Fibroblast of peridontal ligament (primary cell): ENCODE measurements around the gene TOB2.

Source experiments
- DNase-seq: peaks from one replicate; pipeline ENCODE4 v3.0.0-alpha.2; 2010; ENCODE audit errors: extremely low read depth

Gene TOB2

GRCh38 chr22:41446639-41447434 is at the start of gene TOB2:
Gene TOB2 (minus strand): TSS chr22:41446801. CDS start chr22:41437345, 9,456 bp downstream.
- peak; percentile 91 for DNase-seq

- DNase-seq = peak; percentile 39
Measured at GRCh38 chr22:41491374-41492100, 44.9 kb upstream of the TOB2 start.

- DNase-seq = no peak
Measured at GRCh38 chr22:41488596-41489385, 42.2 kb upstream of the TOB2 start.

GRCh38 chr22:41488076-41488475 is 41.5 kb upstream of the TOB2 start:
- DNase-seq = no peak

- DNase-seq = peak; percentile 33
Measured at GRCh38 chr22:41487037-41487935, 40.7 kb upstream of the TOB2 start.

GRCh38 chr22:41485033-41485432 is 38.4 kb upstream of the TOB2 start:
- DNase-seq = no peak

- DNase-seq = peak; percentile 89
Measured at GRCh38 chr22:41482319-41482935, 35.8 kb upstream of the TOB2 start.

- DNase-seq = no peak
Measured at GRCh38 chr22:41481925-41482318, 35.3 kb upstream of the TOB2 start.

GRCh38 chr22:41481131-41481830 is 34.7 kb upstream of the TOB2 start:
- DNase-seq = peak; percentile 31

GRCh38 chr22:41480397-41480735 is 33.8 kb upstream of the TOB2 start:
- peak; percentile 92 for DNase-seq

GRCh38 chr22:41479671-41480396 is 33.2 kb upstream of the TOB2 start:
- DNase-seq = peak; percentile 79

GRCh38 chr22:41478891-41479521 is 32.4 kb upstream of the TOB2 start:
- peak; percentile 67 for DNase-seq

- no peak for DNase-seq
Measured at GRCh38 chr22:41478473-41478872, 31.9 kb upstream of the TOB2 start.

GRCh38 chr22:41474872-41475451 is 28.4 kb upstream of the TOB2 start:
- DNase-seq = no peak

- no peak for DNase-seq
Measured at GRCh38 chr22:41471568-41471967, 25.0 kb upstream of the TOB2 start.

- DNase-seq = no peak
Measured at GRCh38 chr22:41470886-41471285, 24.3 kb upstream of the TOB2 start.

GRCh38 chr22:41469218-41469851 is 22.7 kb upstream of the TOB2 start:
- no peak for DNase-seq
